Gastroesophageal sphincter (tissue), 3 donors: ENCODE results near the gene HTR3E.

Source experiments
- POLR2A ChIP-seq, 2 donors: fragments of 450-650 bp; IDR thresholded peaks; one replicate each; pipeline ENCODE4 v1.6.1; 2017; ENCODE audit warnings: antibody characterized with exemption in 2 of 2, mild to moderate bottlenecking in 2 of 2, moderate library complexity in 1 of 2
- POLR2AphosphoS5 ChIP-seq: sonication (generic); formaldehyde crosslinking; IDR thresholded peaks from one replicate; pipeline ENCODE4 v1.6.1; 2017; ENCODE audit warnings: antibody characterized with exemption
- TF ChIP-seq, protein P1 (sequence below), 4 experiments: fragments of 200-600 bp in 2 of 4; fragments of 450-650 bp in 2 of 4; sonication (generic) in 1 of 4; IDR thresholded peaks; one replicate each; pipeline ENCODE4 v1.5.1; 2017 to 2019; ENCODE audit warnings: antibody characterized with exemption in 4 of 4, mild to moderate bottlenecking in 2 of 4, moderate library complexity in 2 of 4

DNA sequence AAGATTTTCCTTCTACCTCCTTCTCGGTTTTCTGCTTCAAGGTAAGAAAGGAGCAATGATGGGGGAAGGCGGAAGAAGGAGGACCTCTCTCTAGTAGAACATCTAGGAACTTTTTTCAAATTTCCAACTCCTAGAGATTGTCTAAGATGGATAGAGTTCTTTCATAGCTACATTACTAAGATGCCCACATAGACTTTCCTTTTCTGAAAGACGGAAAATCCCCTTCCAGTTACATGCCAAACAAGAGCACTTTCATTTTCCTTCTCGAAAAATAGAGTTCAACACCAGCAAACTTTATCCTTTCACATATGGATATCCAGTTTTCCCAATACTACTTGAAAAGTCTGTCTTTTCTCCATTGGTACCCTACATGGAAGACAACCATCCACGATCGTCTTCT lies 692 bp downstream of the HTR3E start:
- TF ChIP-seq, protein P1, sequence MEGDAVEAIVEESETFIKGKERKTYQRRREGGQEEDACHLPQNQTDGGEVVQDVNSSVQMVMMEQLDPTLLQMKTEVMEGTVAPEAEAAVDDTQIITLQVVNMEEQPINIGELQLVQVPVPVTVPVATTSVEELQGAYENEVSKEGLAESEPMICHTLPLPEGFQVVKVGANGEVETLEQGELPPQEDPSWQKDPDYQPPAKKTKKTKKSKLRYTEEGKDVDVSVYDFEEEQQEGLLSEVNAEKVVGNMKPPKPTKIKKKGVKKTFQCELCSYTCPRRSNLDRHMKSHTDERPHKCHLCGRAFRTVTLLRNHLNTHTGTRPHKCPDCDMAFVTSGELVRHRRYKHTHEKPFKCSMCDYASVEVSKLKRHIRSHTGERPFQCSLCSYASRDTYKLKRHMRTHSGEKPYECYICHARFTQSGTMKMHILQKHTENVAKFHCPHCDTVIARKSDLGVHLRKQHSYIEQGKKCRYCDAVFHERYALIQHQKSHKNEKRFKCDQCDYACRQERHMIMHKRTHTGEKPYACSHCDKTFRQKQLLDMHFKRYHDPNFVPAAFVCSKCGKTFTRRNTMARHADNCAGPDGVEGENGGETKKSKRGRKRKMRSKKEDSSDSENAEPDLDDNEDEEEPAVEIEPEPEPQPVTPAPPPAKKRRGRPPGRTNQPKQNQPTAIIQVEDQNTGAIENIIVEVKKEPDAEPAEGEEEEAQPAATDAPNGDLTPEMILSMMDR (IDR thresholded peaks at IDR 0.05): no peak
- TF ChIP-seq POLR2A (IDR thresholded peaks at IDR 0.05) (no peak), POLR2AphosphoS5 (no peak)
